MG63 (cell line): ENCODE data around the gene VEGFC. TPM values are rescaled to one million over a fixed set of nuclear protein-coding genes. Genes with fewer than 3 reads are reported as not detected.
A peak's percentile ranks its signal among the peaks of the same experiment; 100 is the strongest.

ENCODE experiments used
- DNase-seq: peaks from one replicate; pipeline ENCODE4 v3.0.0-alpha.2; 2020
- H3K27me3 ChIP-seq: fragments of 250-450 bp; sonication (Bioruptor Pico); 2 replicates; pipeline ENCODE4 v1.5.1; 2020; ENCODE audit warnings: mild to moderate bottlenecking, moderate library complexity
- H3K36me3 ChIP-seq: fragments of 250-450 bp; sonication (Bioruptor Pico); 2 replicates; pipeline ENCODE4 v1.5.1; 2020; ENCODE audit warnings: mild to moderate bottlenecking, moderate library complexity
- H3K4me3 ChIP-seq: fragments of 250-450 bp; sonication (Bioruptor Pico); 2 replicates; pipeline ENCODE4 v1.5.1; 2020; ENCODE audit warnings: mild to moderate bottlenecking, moderate library complexity
- H3K9me3 ChIP-seq: fragments of 250-450 bp; sonication (Bioruptor Pico); 2 replicates; pipeline ENCODE4 v1.5.1; 2020; ENCODE audit warnings: mild to moderate bottlenecking, moderate library complexity
- total RNA-seq: library from RNA; depleted of rRNA; stranded (reverse); fragments of >200 nt; shearing (Covaris generic); gene quantifications from 2 replicates; pipeline ENCODE4 v1.2.3, GENCODE V29; 2014; ENCODE audit warnings: low replicate concordance; rRNA removed

The VEGFC gene
- total RNA-seq: 19.9 and 30.3 TPM in 2 replicates

- Histone ChIP-seq H3K4me3 (peak within 1 kb of the TSS; percentile 63), H3K9me3 (peaks cover 10% of the 10 kb centered on the region), H3K36me3 (peaks cover 2% of the 10 kb centered on the region), H3K27me3 (no peaks in the 10 kb centered on the region)
- DNase-seq: peak; percentile 93
Measured at GRCh38 chr4:176792326-176793059, at the start of gene VEGFC. VEGFC (minus strand) TSS chr4:176792922; CDS start chr4:176792311, 611 bp downstream.

GRCh38 chr4:176841711-176842112 lies 49.0 kb upstream of the VEGFC start:
- H3K36me3 ChIP-seq: no peaks in the 10 kb centered on the region
- no peak for DNase-seq

GRCh38 chr4:176840166-176840565 lies 47.4 kb upstream of the VEGFC start:
- H3K27me3 ChIP-seq: no peaks in the 10 kb centered on the region
- no peak overlapping the region for H3K4me3 ChIP-seq
- peaks cover 39% of the 10 kb centered on the region for H3K9me3 ChIP-seq
- no peak for DNase-seq
- no peaks in the 10 kb centered on the region for H3K36me3 ChIP-seq

More at GRCh38 chr4:176841711-176842112, 49.0 kb upstream of the VEGFC start:
- peaks cover 53% of the 10 kb centered on the region for H3K9me3 ChIP-seq
- no peak overlapping the region for H3K4me3 ChIP-seq
- no peaks in the 10 kb centered on the region for H3K27me3 ChIP-seq

GRCh38 chr4:176839656-176840055 lies 46.9 kb upstream of the VEGFC start:
- no peaks in the 10 kb centered on the region for H3K27me3 ChIP-seq
- H3K4me3 ChIP-seq: no peak overlapping the region
- no peaks in the 10 kb centered on the region for H3K36me3 ChIP-seq
- H3K9me3 ChIP-seq: peaks cover 38% of the 10 kb centered on the region
- no peak for DNase-seq

- Histone ChIP-seq H3K36me3 (no peaks in the 10 kb centered on the region), H3K4me3 (no peak overlapping the region), H3K27me3 (no peaks in the 10 kb centered on the region), H3K9me3 (peaks cover 31% of the 10 kb centered on the region)
- no peak for DNase-seq
Measured at GRCh38 chr4:176838601-176839433, 46.1 kb upstream of the VEGFC start.

GRCh38 chr4:176837169-176837895 lies 44.6 kb upstream of the VEGFC start:
- no peaks in the 10 kb centered on the region for H3K36me3 ChIP-seq
- no peaks in the 10 kb centered on the region for H3K27me3 ChIP-seq
- no peak overlapping the region for H3K4me3 ChIP-seq
- no peak for DNase-seq
- peaks cover 31% of the 10 kb centered on the region for H3K9me3 ChIP-seq

GRCh38 chr4:176834531-176834930 lies 41.8 kb upstream of the VEGFC start:
- Histone ChIP-seq H3K4me3 (no peak overlapping the region), H3K27me3 (no peaks in the 10 kb centered on the region), H3K9me3 (peaks cover 16% of the 10 kb centered on the region), H3K36me3 (no peaks in the 10 kb centered on the region)
- no peak for DNase-seq

GRCh38 chr4:176833400-176834175 lies 40.9 kb upstream of the VEGFC start:
- H3K4me3 ChIP-seq: no peak overlapping the region
- no peaks in the 10 kb centered on the region for H3K27me3 ChIP-seq
- DNase-seq: no peak
- peaks cover 14% of the 10 kb centered on the region for H3K9me3 ChIP-seq
- no peaks in the 10 kb centered on the region for H3K36me3 ChIP-seq

GRCh38 chr4:176830971-176831370 lies 38.2 kb upstream of the VEGFC start:
- Histone ChIP-seq H3K27me3 (no peaks in the 10 kb centered on the region), H3K9me3 (peaks cover 16% of the 10 kb centered on the region), H3K4me3 (no peak overlapping the region), H3K36me3 (no peaks in the 10 kb centered on the region)
- no peak for DNase-seq

GRCh38 chr4:176825586-176825985 lies 32.9 kb upstream of the VEGFC start:
- DNase-seq: no peak
- Histone ChIP-seq H3K27me3 (no peaks in the 10 kb centered on the region), H3K4me3 (no peak overlapping the region), H3K9me3 (peaks cover 21% of the 10 kb centered on the region), H3K36me3 (no peaks in the 10 kb centered on the region)

- Histone ChIP-seq H3K27me3 (no peaks in the 10 kb centered on the region), H3K9me3 (peaks cover 21% of the 10 kb centered on the region), H3K36me3 (no peaks in the 10 kb centered on the region), H3K4me3 (no peak overlapping the region)
- DNase-seq: no peak
Measured at GRCh38 chr4:176824645-176825366, 32.1 kb upstream of the VEGFC start.

GRCh38 chr4:176818531-176818930 lies 25.8 kb upstream of the VEGFC start:
- DNase-seq: peak; percentile 73
- H3K4me3 ChIP-seq: no peak overlapping the region

GRCh38 chr4:176817204-176817603 lies 24.5 kb upstream of the VEGFC start:
- Histone ChIP-seq H3K36me3 (no peaks in the 10 kb centered on the region), H3K4me3 (no peak overlapping the region), H3K27me3 (no peaks in the 10 kb centered on the region), H3K9me3 (no peaks in the 10 kb centered on the region)
- DNase-seq: no peak

More at GRCh38 chr4:176818531-176818930, 25.8 kb upstream of the VEGFC start:
- H3K27me3 ChIP-seq: no peaks in the 10 kb centered on the region
- no peaks in the 10 kb centered on the region for H3K36me3 ChIP-seq
- H3K9me3 ChIP-seq: no peaks in the 10 kb centered on the region

- H3K4me3 ChIP-seq: no peak overlapping the region
- DNase-seq: no peak
Measured at GRCh38 chr4:176814770-176815169, 22.0 kb upstream of the VEGFC start.

GRCh38 chr4:176810481-176811249 lies 17.9 kb upstream of the VEGFC start:
- H3K27me3 ChIP-seq: no peaks in the 10 kb centered on the region
- no peak for DNase-seq
- peaks cover 15% of the 10 kb centered on the region for H3K9me3 ChIP-seq
- no peaks in the 10 kb centered on the region for H3K36me3 ChIP-seq
- H3K4me3 ChIP-seq: no peak overlapping the region

More at GRCh38 chr4:176814770-176815169, 22.0 kb upstream of the VEGFC start:
- no peaks in the 10 kb centered on the region for H3K9me3 ChIP-seq
- H3K27me3 ChIP-seq: no peaks in the 10 kb centered on the region
- no peaks in the 10 kb centered on the region for H3K36me3 ChIP-seq
